ENCODE data around the gene EDEM3. TPM values are rescaled to one million over a fixed set of nuclear protein-coding genes. Genes with fewer than 3 reads are reported as not detected.

Gene EDEM3
- total and polyA plus RNA-seq, 9 of the 15 experiments (the other 6 are each of a cell fraction or from before 2014, with no cell fraction given), result 15.8 to 46.6 (median 28.0) TPM

- Histone ChIP-seq H3K4me3 (no peak overlapping the region), H3K9me3 (replicated peaks; ENCODE audit: control insufficient read depth, insufficient read depth, low read depth, low read length) (no peaks in the 10 kb centered on the region), H3K27ac (ENCODE audit: extremely low read depth, low read depth, low read length) (no peak overlapping the region), H3K4me2 (ENCODE audit: insufficient read depth, low read length) (no peak overlapping the region), H4K20me1 (replicated peaks; ENCODE audit: control insufficient read depth, insufficient read depth, low read length) (no peaks in the 10 kb centered on the region), H2AFZ (ENCODE audit: low read depth, low read length) (no peak overlapping the region), H3K79me2 (ENCODE audit: control insufficient read depth, insufficient read depth, low read length) (no peaks in the 10 kb centered on the region), H3K9ac (ENCODE audit: insufficient read depth in 1 of 2, low read depth in 2 of 2, low read length in 2 of 2) (no peak overlapping the region), H3K36me3 (ENCODE audit: control insufficient read depth, insufficient read depth, low read length) (no peaks in the 10 kb centered on the region), H3K4me1 (replicated peaks in 1 of 2; ENCODE audit: control insufficient read depth in 2 of 2, insufficient read depth in 2 of 2, low read length in 2 of 2) (no peaks in the 10 kb centered on the region), H3K27me3 (ENCODE audit: control insufficient read depth in 2 of 2, insufficient read depth in 2 of 2, low read length in 2 of 2) (peaks cover 4 to 15% of the 10 kb centered on the region in 2 experiments; a peak in 4 of 5 replicates), H3K9me1 (ENCODE audit: control insufficient read depth, insufficient read depth, low read length) (no peaks in the 10 kb centered on the region)
- intact Hi-C loops (cut with micrococcal nuclease), result no loop called here
- WGBS (ENCODE audit: insufficient coverage, low coverage, missing lambda C conversion rate), result 2% methylated on average over 6 of the region's 6 CpGs
- TF ChIP-seq PTTG1 (tag; IDR thresholded peaks at IDR 0.05; ENCODE audit: low read depth) (no peak), CBX3 (IDR thresholded peaks at IDR 0.05; ENCODE audit: borderline replicate concordance in 1 of 2, low read length in 2 of 2) (0 out of 3 replicates have a peak, but pooled peaks of 1 of the 2 experiments have one; percentile 41), NFIC (IDR thresholded peaks at IDR 0.05) (peak; percentile 55)
- ChIA-PET POLR2A (no interaction called here), CTCF (ENCODE audit: low intra/inter-chr PET ratio) (no interaction called here)
- in situ Hi-C loops (cut with MboI), result no loop called here
- ATAC-seq, result no peak
- FAIRE-seq, result no peak
- BruUV-seq (replicated peaks), result no TSS peak
- no peak for DNase-seq (ENCODE audit: extremely low read depth in 1 of 4, low spot score in 3 of 4)
These were observed 105.8 kb downstream of the EDEM3 start for GRCh38 chr1:184648856-184649201.

DNA sequence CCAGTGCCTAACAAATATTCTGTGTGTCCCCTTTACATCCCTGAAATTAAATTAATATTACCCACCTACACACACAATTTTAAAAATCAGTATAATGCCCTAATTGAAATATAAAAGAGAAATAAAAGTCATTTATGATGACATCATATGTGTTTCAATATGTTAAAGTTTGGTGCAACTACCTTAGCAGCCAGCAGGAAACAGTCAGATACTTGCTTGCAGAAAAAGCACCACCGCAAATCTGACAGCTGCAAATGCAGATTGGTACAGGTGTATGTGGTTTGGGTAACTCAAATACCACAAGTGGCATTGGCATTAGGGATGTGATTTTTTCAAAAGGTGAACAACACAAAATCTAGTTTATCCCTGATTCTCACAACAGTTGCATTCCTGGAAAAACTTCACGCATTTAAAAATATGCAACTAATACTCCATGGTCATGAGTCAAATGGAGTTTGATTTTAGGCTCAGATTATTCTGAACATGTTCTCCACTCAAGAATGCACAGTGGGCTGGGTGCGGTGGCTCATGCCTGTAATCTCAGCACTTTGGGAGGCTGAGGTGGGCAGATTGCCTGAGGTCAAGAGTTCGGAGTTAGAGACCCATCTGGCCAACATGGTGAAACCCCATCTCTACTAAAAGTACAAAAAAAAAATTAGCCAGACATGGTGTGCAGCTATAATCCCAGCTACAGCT, 106.3 kb downstream of the EDEM3 start:
- ChIA-PET CTCF (ENCODE audit: low intra/inter-chr PET ratio) (no interaction called here), POLR2A (no interaction called here)
- Histone ChIP-seq H3K4me3 (no peak overlapping the region), H3K79me2 (ENCODE audit: control insufficient read depth, insufficient read depth, low read length) (no peaks in the 10 kb centered on the region), H2AFZ (ENCODE audit: low read depth, low read length) (no peak overlapping the region), H3K27ac (ENCODE audit: extremely low read depth, low read depth, low read length) (no peak overlapping the region), H3K4me1 (replicated peaks in 1 of 2; ENCODE audit: control insufficient read depth in 2 of 2, insufficient read depth in 2 of 2, low read length in 2 of 2) (no peaks in the 10 kb centered on the region), H3K4me2 (ENCODE audit: insufficient read depth, low read length) (no peak overlapping the region), H3K36me3 (ENCODE audit: control insufficient read depth, insufficient read depth, low read length) (no peaks in the 10 kb centered on the region), H4K20me1 (replicated peaks; ENCODE audit: control insufficient read depth, insufficient read depth, low read length) (no peaks in the 10 kb centered on the region), H3K9ac (ENCODE audit: insufficient read depth in 1 of 2, low read depth in 2 of 2, low read length in 2 of 2) (no peak overlapping the region), H3K9me1 (ENCODE audit: control insufficient read depth, insufficient read depth, low read length) (no peaks in the 10 kb centered on the region), H3K9me3 (replicated peaks; ENCODE audit: control insufficient read depth, insufficient read depth, low read depth, low read length) (no peaks in the 10 kb centered on the region), H3K27me3 (ENCODE audit: control insufficient read depth in 2 of 2, insufficient read depth in 2 of 2, low read length in 2 of 2) (peaks cover 4 to 15% of the 10 kb centered on the region in 2 experiments; a peak in 4 of 5 replicates)
- ATAC-seq (no peak), FAIRE-seq (no peak), DNase-seq (ENCODE audit: extremely low read depth in 1 of 4, low spot score in 3 of 4) (no peak)
- WGBS (ENCODE audit: insufficient coverage, low coverage, missing lambda C conversion rate), result 3% methylated on average over 4 of the region's 4 CpGs
- TF ChIP-seq ZNF143 (CRISPR knock-in tag; IDR thresholded peaks at IDR 0.05) (no peak), ELK1 (CRISPR knock-in tag; IDR thresholded peaks at IDR 0.05) (no peak), RNF2 (IDR thresholded peaks at IDR 0.05) (no peak), NR2C1 (IDR thresholded peaks at IDR 0.05) (no peak), NR2C1 (tag; IDR thresholded peaks at IDR 0.05) (no peak)
- in situ Hi-C loops (cut with MboI), result no loop called here
- intact Hi-C loops (cut with micrococcal nuclease), result no loop called here
- no TSS peak for BruUV-seq (replicated peaks)

All from K562 (cell line).